Upper lobe of left lung (tissue), 6 donors: ENCODE results near the gene KCNN1. TPM values are rescaled to one million over a fixed set of nuclear protein-coding genes. Genes with fewer than 3 reads are reported as not detected.

Experiments
- ATAC-seq, 2 donors: fragments of 200-7000 bp; cut with Tn5 transposase; one replicate each; pipeline ENCODE4 v1.9.1; 2022; ENCODE audit warnings: mild to moderate bottlenecking in 2 of 2, moderate library complexity in 2 of 2; ENCODE audit not compliant: low FRiP score in 2 of 2
- DNase-seq, 2 donors: peaks; one replicate each; pipeline ENCODE4 v3.0.0-alpha.2; 2019 to 2020
- H3K27ac ChIP-seq, 4 donors: fragments of 200-600 bp; sonication (generic); one replicate each; pipeline ENCODE4 v1.5.1; 2016 to 2019
- H3K27me3 ChIP-seq, 4 donors: fragments of 200-600 bp; sonication (generic); one replicate each; pipeline ENCODE4 v1.5.1; 2017 to 2019
- H3K36me3 ChIP-seq, 4 donors: fragments of 200-600 bp; sonication (generic); one replicate each; pipeline ENCODE4 v1.5.1; 2016 to 2019
- H3K4me1 ChIP-seq, 4 donors: fragments of 200-600 bp; sonication (generic); one replicate each; pipeline ENCODE4 v1.5.1; 2018 to 2019
- H3K4me3 ChIP-seq, 4 donors: fragments of 200-600 bp; sonication (generic); one replicate each; pipeline ENCODE4 v1.5.1; 2017 to 2019; ENCODE audit warnings: mild to moderate bottlenecking in 2 of 4, moderate library complexity in 1 of 4
- H3K9me3 ChIP-seq, 4 donors: fragments of 200-600 bp; sonication (generic); one replicate each; pipeline ENCODE4 v1.5.1; 2018 to 2019
- EP300 ChIP-seq, 4 donors: sonication (generic); formaldehyde crosslinking; IDR thresholded peaks; one replicate each; pipeline ENCODE4 v1.5.1; 2017; ENCODE audit warnings: antibody characterized with exemption in 4 of 4, control low read depth in 2 of 4
- POLR2A ChIP-seq, 4 donors: fragments of 450-650 bp; IDR thresholded peaks; one replicate each; pipeline ENCODE4 v1.5.1; 2016 to 2017; ENCODE audit warnings: antibody characterized with exemption in 4 of 4, mild to moderate bottlenecking in 2 of 4
- POLR2AphosphoS5 ChIP-seq, 2 donors: sonication (generic); formaldehyde crosslinking; IDR thresholded peaks; one replicate each; pipeline ENCODE4 v1.5.1; 2017; ENCODE audit warnings: antibody characterized with exemption in 2 of 2
- WGBS, 2 donors: methylation state at CpG; one replicate each; pipeline ENCODE4 v1.1.5; 2017 to 2018; 5-methylcytosine and 5-hydroxymethylcytosine counted together
- total RNA-seq, 6 donors: library from RNA; depleted of rRNA in 4 of 6; stranded (reverse); fragments of >200 nt in 4 of 6; gene quantifications; one replicate each; pipeline versions ENCODE4 v1.1.0 to v1.2.1, GENCODE V29; 2016 to 2021
- TF ChIP-seq, protein P1 (sequence below), 6 experiments: fragments of 450-650 bp in 4 of 6; fragments of 200-600 bp in 2 of 6; sonication (generic) in 2 of 6; IDR thresholded peaks; one replicate each; pipeline ENCODE4 v1.5.1; 2016 to 2019; ENCODE audit warnings: antibody characterized with exemption in 6 of 6
- donor health status: DM: no; HTN: no; CAD: no; lungs with moderate emphysema.
- donor health status: DM: no; HTN: yes; CAD: no; lungs with severe emphysema.

KCNN1 gene
- total RNA-seq, 6 donors from 2014 or later = 0.34 to 0.37 TPM; not detected in 4

DNA sequence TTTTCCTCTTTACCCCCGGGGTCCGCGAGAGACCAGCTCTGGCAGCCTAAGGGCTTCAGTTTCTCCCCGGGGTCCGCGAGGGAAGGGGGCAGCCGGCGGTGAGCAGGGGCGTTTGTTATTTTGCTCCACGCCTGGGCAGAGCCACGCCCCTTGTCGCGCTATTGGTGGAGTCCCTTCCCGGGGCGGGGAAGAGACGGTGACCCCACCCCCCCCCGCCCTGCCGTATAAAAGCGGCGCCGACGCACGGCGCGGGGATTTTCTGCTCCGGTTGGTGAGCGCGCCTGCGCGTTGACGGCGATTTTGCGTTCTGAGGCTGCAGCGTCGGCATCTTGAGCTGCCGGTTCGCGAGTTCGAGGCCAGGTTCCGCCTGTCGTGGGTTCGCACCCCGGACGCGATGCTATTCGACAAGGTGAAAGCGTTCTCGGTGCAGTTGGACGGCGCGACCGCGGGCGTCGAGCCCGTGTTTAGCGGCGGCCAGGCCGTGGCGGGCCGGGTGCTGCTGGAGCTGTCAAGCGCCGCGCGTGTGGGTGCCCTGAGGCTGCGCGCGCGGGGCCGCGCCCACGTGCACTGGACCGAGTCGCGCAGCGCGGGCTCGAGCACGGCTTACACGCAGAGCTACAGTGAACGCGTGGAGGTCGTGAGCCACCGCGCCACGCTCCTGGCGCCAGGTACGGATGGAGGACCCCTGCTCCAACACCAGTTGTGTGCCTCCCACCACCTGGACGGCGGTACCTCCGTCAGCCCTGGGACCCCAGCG, 41.2 kb downstream of the KCNN1 start, which contains the start of gene ARRDC2:
Gene ARRDC2 (plus strand): TSS at position 254 of the 757 bp plus-strand sequence. CDS start 141 bp downstream, at position 395.
- H3K4me1 ChIP-seq = peaks cover 22 to 68% (median 22%) of the 10 kb centered on the region in 4 donors
- peak; percentile 94 to 96 for DNase-seq
- H3K36me3 ChIP-seq = peaks cover 24 to 58% (median 46%) of the 10 kb centered on the region in 4 donors
- 8 to 18% methylated on average over 17 to 54 of the region's 92 CpGs for WGBS, 2 donors
- peak within 1 kb of the TSS; percentile 58 to 66 (median 63) for H3K4me3 ChIP-seq
- ATAC-seq = peak; percentile 95 to 96
- no peaks in the 10 kb centered on the region for H3K27me3 ChIP-seq
- TF ChIP-seq POLR2A (IDR thresholded peaks at IDR 0.05) (peak in 2 of 4 donors; percentile 32 to 70), EP300 (IDR thresholded peaks at IDR 0.05) (no peak), POLR2AphosphoS5 (IDR thresholded peaks at IDR 0.05) (peak; percentile 45 to 89)
- TF ChIP-seq, protein P1, sequence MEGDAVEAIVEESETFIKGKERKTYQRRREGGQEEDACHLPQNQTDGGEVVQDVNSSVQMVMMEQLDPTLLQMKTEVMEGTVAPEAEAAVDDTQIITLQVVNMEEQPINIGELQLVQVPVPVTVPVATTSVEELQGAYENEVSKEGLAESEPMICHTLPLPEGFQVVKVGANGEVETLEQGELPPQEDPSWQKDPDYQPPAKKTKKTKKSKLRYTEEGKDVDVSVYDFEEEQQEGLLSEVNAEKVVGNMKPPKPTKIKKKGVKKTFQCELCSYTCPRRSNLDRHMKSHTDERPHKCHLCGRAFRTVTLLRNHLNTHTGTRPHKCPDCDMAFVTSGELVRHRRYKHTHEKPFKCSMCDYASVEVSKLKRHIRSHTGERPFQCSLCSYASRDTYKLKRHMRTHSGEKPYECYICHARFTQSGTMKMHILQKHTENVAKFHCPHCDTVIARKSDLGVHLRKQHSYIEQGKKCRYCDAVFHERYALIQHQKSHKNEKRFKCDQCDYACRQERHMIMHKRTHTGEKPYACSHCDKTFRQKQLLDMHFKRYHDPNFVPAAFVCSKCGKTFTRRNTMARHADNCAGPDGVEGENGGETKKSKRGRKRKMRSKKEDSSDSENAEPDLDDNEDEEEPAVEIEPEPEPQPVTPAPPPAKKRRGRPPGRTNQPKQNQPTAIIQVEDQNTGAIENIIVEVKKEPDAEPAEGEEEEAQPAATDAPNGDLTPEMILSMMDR (IDR thresholded peaks at IDR 0.05) = peak in 1 of 6 experiments; percentile 22
- peak within 1 kb of the TSS; percentile 76 to 93 (median 92) for H3K27ac ChIP-seq
- H3K9me3 ChIP-seq = no peaks in the 10 kb centered on the region

DNA sequence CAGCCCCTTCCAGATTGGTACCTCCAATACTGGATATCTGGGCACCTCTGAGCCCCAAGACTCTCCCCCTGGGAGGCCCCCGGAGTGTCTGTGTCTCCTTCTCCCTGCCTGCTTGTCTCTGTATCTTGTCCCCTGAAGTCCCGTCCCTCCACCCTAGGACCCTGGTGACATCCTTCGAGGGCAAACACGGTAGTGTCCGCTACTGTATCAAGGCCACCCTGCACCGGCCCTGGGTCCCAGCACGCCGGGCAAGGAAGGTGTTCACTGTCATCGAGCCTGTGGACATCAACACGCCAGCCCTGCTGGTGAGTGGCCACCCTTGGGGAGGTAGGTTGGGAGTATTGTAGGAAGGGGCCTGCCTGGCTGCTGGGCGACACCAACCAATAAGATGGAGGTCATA, 41.9 kb downstream of the KCNN1 start:
- H3K4me1 ChIP-seq = peaks cover 24 to 70% (median 27%) of the 10 kb centered on the region in 4 donors
- ATAC-seq (no peak), DNase-seq (no peak)
- peaks cover 31 to 64% (median 53%) of the 10 kb centered on the region in 4 donors for H3K36me3 ChIP-seq
- no peaks in the 10 kb centered on the region for H3K9me3 ChIP-seq
- WGBS, 2 donors = 77 to 86% methylated on average over 11 of the region's 11 CpGs
- H3K27me3 ChIP-seq = no peaks in the 10 kb centered on the region
- peak overlapping the region; percentile 58 to 66 (median 63) for H3K4me3 ChIP-seq
- TF ChIP-seq, protein P1 (IDR thresholded peaks at IDR 0.05) = no peak
- TF ChIP-seq EP300 (IDR thresholded peaks at IDR 0.05) = no peak
- no peak for TF ChIP-seq POLR2AphosphoS5 (IDR thresholded peaks at IDR 0.05)
- no peak for TF ChIP-seq POLR2A (IDR thresholded peaks at IDR 0.05)
- peak overlapping the region; percentile 68 to 93 (median 92) for H3K27ac ChIP-seq

DNA sequence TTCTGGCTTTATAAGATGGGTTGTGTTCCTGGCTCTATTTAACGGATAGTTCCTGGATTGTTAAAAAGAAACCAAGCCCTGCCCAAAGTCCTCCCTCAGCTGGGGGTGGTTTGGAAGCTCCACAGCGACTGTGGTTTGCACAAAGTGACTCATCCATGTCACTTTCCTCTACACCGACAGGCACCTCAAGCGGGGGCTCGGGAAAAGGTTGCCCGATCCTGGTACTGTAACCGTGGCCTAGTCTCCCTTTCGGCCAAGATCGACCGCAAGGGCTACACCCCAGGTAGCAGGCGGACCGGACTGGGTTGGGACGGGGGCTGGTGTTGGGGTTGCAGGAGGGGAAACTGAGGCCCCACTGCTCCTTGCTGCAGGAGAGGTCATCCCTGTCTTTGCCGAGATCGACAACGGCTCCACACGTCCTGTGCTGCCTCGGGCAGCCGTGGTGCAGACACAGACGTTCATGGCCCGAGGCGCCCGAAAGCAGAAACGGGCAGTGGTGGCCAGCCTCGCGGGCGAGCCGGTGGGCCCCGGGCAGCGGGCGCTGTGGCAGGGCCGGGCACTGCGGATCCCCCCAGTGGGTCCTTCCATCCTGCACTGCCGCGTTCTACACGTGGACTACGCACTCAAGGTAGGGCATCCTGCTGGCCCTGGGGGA, 42.6 kb downstream of the KCNN1 start:
- Histone ChIP-seq H3K27ac (peak overlapping the region; percentile 68 to 93 (median 92)), H3K36me3 (peaks cover 33 to 65% (median 57%) of the 10 kb centered on the region in 4 donors), H3K4me3 (peak overlapping the region; percentile 58 to 66 (median 63)), H3K4me1 (peaks cover 29 to 70% (median 32%) of the 10 kb centered on the region in 4 donors), H3K27me3 (no peaks in the 10 kb centered on the region), H3K9me3 (no peaks in the 10 kb centered on the region)
- WGBS, 2 donors = 91 to 92% methylated on average over 33 to 34 of the region's 37 CpGs
- peak in 1 of 2 donors; percentile 80 for DNase-seq
- TF ChIP-seq, protein P1 (IDR thresholded peaks at IDR 0.05) = no peak
- TF ChIP-seq POLR2AphosphoS5 (IDR thresholded peaks at IDR 0.05) = peak in 1 of 2 donors; percentile 4
- no peak for ATAC-seq

DNA sequence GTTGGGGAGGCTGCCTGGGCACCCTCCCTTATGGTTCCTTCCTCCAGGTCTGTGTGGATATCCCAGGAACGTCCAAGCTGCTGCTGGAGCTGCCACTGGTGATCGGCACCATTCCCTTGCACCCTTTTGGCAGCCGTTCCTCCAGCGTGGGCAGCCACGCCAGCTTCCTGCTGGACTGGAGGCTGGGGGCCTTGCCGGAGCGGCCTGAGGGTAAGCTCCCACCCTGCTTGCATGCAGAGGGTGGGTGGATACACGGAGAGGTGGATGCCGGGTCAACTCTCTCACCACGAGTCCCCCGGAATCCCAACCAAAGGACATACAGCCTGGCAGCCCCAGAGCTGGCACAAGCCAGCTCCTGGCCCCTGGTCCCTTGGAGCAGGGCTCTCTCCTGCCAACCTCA, 43.2 kb downstream of the KCNN1 start:
- Histone ChIP-seq H3K27me3 (no peaks in the 10 kb centered on the region), H3K9me3 (no peaks in the 10 kb centered on the region), H3K27ac (peak overlapping the region; percentile 68 to 93 (median 92)), H3K36me3 (peaks cover 33 to 69% (median 59%) of the 10 kb centered on the region in 4 donors), H3K4me1 (peaks cover 32 to 73% (median 36%) of the 10 kb centered on the region in 4 donors), H3K4me3 (peak overlapping the region; percentile 58 to 66 (median 63))
- TF ChIP-seq EP300 (IDR thresholded peaks at IDR 0.05) (no peak), POLR2A (IDR thresholded peaks at IDR 0.05) (no peak), POLR2AphosphoS5 (IDR thresholded peaks at IDR 0.05) (no peak)
- TF ChIP-seq, protein P1 (IDR thresholded peaks at IDR 0.05) = no peak
- 59 to 69% methylated on average over 7 to 11 of the region's 11 CpGs for whole genome bisulfite sequencing, 2 donors
- DNase-seq (no peak), ATAC-seq (no peak)
